Mesendoderm (in vitro differentiated cells): Measurements from ENCODE around the gene CYFIP2.

Experiments
- DNase-seq: peaks from one replicate; pipeline ENCODE4 v3.0.0; 2013
- H2AK5ac ChIP-seq: 2 replicates; pipeline ENCODE4 v1.6.1; 2013; ENCODE audit warnings: low read length, inconsistent platforms
- H2BK120ac ChIP-seq: 2 replicates; pipeline ENCODE4 v1.6.1; 2013; ENCODE audit warnings: low read depth, mild to moderate bottlenecking, low read length, moderate library complexity, mixed read lengths
- H2BK15ac ChIP-seq: replicated peaks from 2 replicates; pipeline ENCODE4 v1.6.1; 2013; ENCODE audit warnings: low read depth, mild to moderate bottlenecking, moderate library complexity
- H2BK5ac ChIP-seq: 2 replicates; pipeline ENCODE4 v1.6.1; 2013; ENCODE audit warnings: low read length, inconsistent platforms
- H3K18ac ChIP-seq: 2 replicates; pipeline ENCODE4 v1.6.1; 2013; ENCODE audit warnings: mild to moderate bottlenecking, low read length, mixed read lengths
- H3K23ac ChIP-seq: one replicate; pipeline ENCODE4 v1.6.1; 2013; ENCODE audit warnings: low read length
- H3K27ac ChIP-seq: 2 replicates; pipeline ENCODE4 v1.5.1; 2013; ENCODE audit warnings: low read depth, mild to moderate bottlenecking, inconsistent platforms, low read length, moderate library complexity
- H3K27me3 ChIP-seq: 2 replicates; pipeline ENCODE4 v1.6.1; 2013; ENCODE audit warnings: low read length, control low read depth, mild to moderate bottlenecking, inconsistent platforms; ENCODE audit not compliant: insufficient read depth, poor library complexity
- H3K36me3 ChIP-seq: 2 replicates; pipeline ENCODE4 v1.6.1; 2013; ENCODE audit warnings: low read length, inconsistent platforms; ENCODE audit not compliant: control insufficient read depth, insufficient read depth
- H3K4ac ChIP-seq: one replicate; pipeline ENCODE4 v1.6.1; 2013; ENCODE audit warnings: low read depth, mild to moderate bottlenecking, low read length, moderate library complexity
- H3K4me1 ChIP-seq: 2 replicates; pipeline ENCODE4 v1.6.1; 2013; ENCODE audit warnings: low read depth, low read length, inconsistent platforms; ENCODE audit not compliant: control insufficient read depth
- H3K4me2 ChIP-seq: 2 replicates; pipeline ENCODE4 v1.6.1; 2013; ENCODE audit warnings: low read length
- H3K4me3 ChIP-seq: 2 replicates; pipeline ENCODE4 v1.5.1; 2013; ENCODE audit warnings: mild to moderate bottlenecking, low read length
- H3K56ac ChIP-seq: one replicate; pipeline ENCODE4 v1.6.1; 2013; ENCODE audit warnings: low read length
- H3K79me1 ChIP-seq: 2 replicates; pipeline ENCODE4 v1.6.1; 2013; ENCODE audit warnings: low read length, inconsistent platforms
- H3K79me2 ChIP-seq: 2 replicates; pipeline ENCODE4 v1.6.1; 2013; ENCODE audit warnings: mild to moderate bottlenecking, low read length; ENCODE audit not compliant: control insufficient read depth, insufficient read depth
- H3K9ac ChIP-seq: 2 replicates; pipeline ENCODE4 v1.6.1; 2013; ENCODE audit warnings: low read length, inconsistent platforms
- H4K5ac ChIP-seq: one replicate; pipeline ENCODE4 v1.6.1; 2013; ENCODE audit warnings: low read length
- H4K8ac ChIP-seq: one replicate; pipeline ENCODE4 v1.6.1; 2013; ENCODE audit warnings: low read depth, mild to moderate bottlenecking, control low read depth, low read length, moderate library complexity
- WGBS: extraction: QIAGEN DNeasy Blood & Tissue Kit; methylation state at CpG from one replicate; pipeline ENCODE4 v1.1.7; 2013; ENCODE audit warnings: low lambda C conversion rate, missing lambda C conversion rate; ENCODE audit not compliant: insufficient coverage; ENCODE audit errors: extremely low coverage; 5-methylcytosine and 5-hydroxymethylcytosine counted together

CYFIP2 gene

GRCh38 chr5:157348049-157348400 is 82.1 kb downstream of the CYFIP2 start:
- H2BK120ac ChIP-seq, result no peak overlapping the region
- H3K79me2 ChIP-seq, result no peaks in the 10 kb centered on the region
- DNase-seq, result no peak
- no peaks in the 10 kb centered on the region for H3K27me3 ChIP-seq
- no peaks in the 10 kb centered on the region for H3K36me3 ChIP-seq
- H3K4ac ChIP-seq, result no peak overlapping the region
- no peak overlapping the region for H3K23ac ChIP-seq
- no peak overlapping the region for H3K4me3 ChIP-seq
- no peak overlapping the region for H2AK5ac ChIP-seq
- no peak overlapping the region for H4K5ac ChIP-seq
- H3K27ac ChIP-seq, result no peak overlapping the region
- H3K4me2 ChIP-seq, result no peak overlapping the region
- no peak overlapping the region for H2BK15ac ChIP-seq
- no peak overlapping the region for H4K8ac ChIP-seq
- H3K9ac ChIP-seq, result no peak overlapping the region
- no peak overlapping the region for H3K56ac ChIP-seq
- H2BK5ac ChIP-seq, result no peak overlapping the region
- no peaks in the 10 kb centered on the region for H3K4me1 ChIP-seq
- no CpG with 5 or more reads among the region's 2 CpGs for WGBS
- no peaks in the 10 kb centered on the region for H3K79me1 ChIP-seq
- no peak overlapping the region for H3K18ac ChIP-seq

GRCh38 chr5:157350939-157351801 is 85.2 kb downstream of the CYFIP2 start:
- Histone ChIP-seq H2BK15ac (no peak overlapping the region), H3K56ac (no peak overlapping the region), H2AK5ac (no peak overlapping the region), H2BK120ac (no peak overlapping the region), H3K36me3 (no peaks in the 10 kb centered on the region), H4K5ac (no peak overlapping the region), H3K79me1 (no peaks in the 10 kb centered on the region), H3K4me2 (no peak overlapping the region), H3K9ac (no peak overlapping the region), H3K79me2 (no peaks in the 10 kb centered on the region), H3K27me3 (no peaks in the 10 kb centered on the region), H2BK5ac (no peak overlapping the region), H3K4me1 (no peaks in the 10 kb centered on the region), H3K18ac (no peak overlapping the region), H3K4ac (no peak overlapping the region), H3K4me3 (no peak overlapping the region), H3K27ac (no peak overlapping the region), H4K8ac (no peak overlapping the region), H3K23ac (no peak overlapping the region)
- WGBS, result no CpG with 5 or more reads among the region's 7 CpGs
- DNase-seq, result no peak

- Histone ChIP-seq H2BK5ac (no peak overlapping the region), H2AK5ac (no peak overlapping the region), H3K27ac (no peak overlapping the region), H3K4me1 (no peaks in the 10 kb centered on the region), H3K4me3 (no peak overlapping the region), H4K8ac (no peak overlapping the region), H2BK120ac (no peak overlapping the region), H3K9ac (no peak overlapping the region), H3K23ac (no peak overlapping the region), H3K4me2 (no peak overlapping the region), H4K5ac (no peak overlapping the region), H3K18ac (no peak overlapping the region), H3K79me1 (no peaks in the 10 kb centered on the region), H3K36me3 (no peaks in the 10 kb centered on the region), H3K27me3 (no peaks in the 10 kb centered on the region), H3K79me2 (no peaks in the 10 kb centered on the region), H2BK15ac (no peak overlapping the region), H3K4ac (no peak overlapping the region), H3K56ac (no peak overlapping the region)
- DNase-seq, result no peak
- WGBS, result no CpG with 5 or more reads among the region's 1 CpG
Measured at GRCh38 chr5:157351802-157352092, 85.8 kb downstream of the CYFIP2 start.

- H3K9ac ChIP-seq, result no peak overlapping the region
Measured at GRCh38 chr5:157352756-157353340, 86.9 kb downstream of the CYFIP2 start.

GRCh38 chr5:157354800-157355199 is 88.9 kb downstream of the CYFIP2 start:
- peak; percentile 53 for DNase-seq
- WGBS, result no CpG with 5 or more reads among the region's 5 CpGs
- no peak overlapping the region for H3K9ac ChIP-seq
- no peak overlapping the region for H3K4ac ChIP-seq
- no peak overlapping the region for H3K56ac ChIP-seq
- H3K79me2 ChIP-seq, result no peaks in the 10 kb centered on the region
- H3K36me3 ChIP-seq, result no peaks in the 10 kb centered on the region
- no peaks in the 10 kb centered on the region for H3K79me1 ChIP-seq
- no peak overlapping the region for H3K4me2 ChIP-seq
- no peak overlapping the region for H4K5ac ChIP-seq
- no peak overlapping the region for H2BK15ac ChIP-seq
- H3K4me3 ChIP-seq, result no peak overlapping the region
- H2BK120ac ChIP-seq, result no peak overlapping the region
- no peak overlapping the region for H2BK5ac ChIP-seq
- H3K27ac ChIP-seq, result no peak overlapping the region
- H3K23ac ChIP-seq, result no peak overlapping the region
- H2AK5ac ChIP-seq, result no peak overlapping the region
- no peak overlapping the region for H4K8ac ChIP-seq
- H3K18ac ChIP-seq, result no peak overlapping the region
- no peaks in the 10 kb centered on the region for H3K4me1 ChIP-seq
- no peaks in the 10 kb centered on the region for H3K27me3 ChIP-seq

More at GRCh38 chr5:157352756-157353340, 86.9 kb downstream of the CYFIP2 start:
- no peak overlapping the region for H4K5ac ChIP-seq
- H3K36me3 ChIP-seq, result no peaks in the 10 kb centered on the region
- WGBS, result no CpG with 5 or more reads among the region's 12 CpGs
- H2AK5ac ChIP-seq, result no peak overlapping the region
- no peak overlapping the region for H4K8ac ChIP-seq
- no peak for DNase-seq
- no peak overlapping the region for H3K4me3 ChIP-seq
- no peak overlapping the region for H3K4ac ChIP-seq
- no peaks in the 10 kb centered on the region for H3K27me3 ChIP-seq
- no peak overlapping the region for H3K27ac ChIP-seq
- H2BK15ac ChIP-seq, result no peak overlapping the region
- H3K18ac ChIP-seq, result no peak overlapping the region
- no peak overlapping the region for H3K23ac ChIP-seq
- no peaks in the 10 kb centered on the region for H3K79me2 ChIP-seq
- H2BK5ac ChIP-seq, result no peak overlapping the region
- no peak overlapping the region for H3K4me2 ChIP-seq
- H3K79me1 ChIP-seq, result no peaks in the 10 kb centered on the region
- H2BK120ac ChIP-seq, result no peak overlapping the region
- no peak overlapping the region for H3K56ac ChIP-seq
- no peaks in the 10 kb centered on the region for H3K4me1 ChIP-seq

- Histone ChIP-seq H2AK5ac (no peak overlapping the region), H4K5ac (no peak overlapping the region), H3K36me3 (no peaks in the 10 kb centered on the region), H3K79me1 (no peaks in the 10 kb centered on the region), H3K4me2 (no peak overlapping the region), H3K27ac (no peak overlapping the region), H4K8ac (no peak overlapping the region), H3K79me2 (no peaks in the 10 kb centered on the region), H2BK15ac (no peak overlapping the region), H3K4me3 (no peak overlapping the region), H3K9ac (no peak overlapping the region), H3K56ac (no peak overlapping the region), H2BK5ac (no peak overlapping the region), H3K27me3 (no peaks in the 10 kb centered on the region), H3K4me1 (no peaks in the 10 kb centered on the region), H2BK120ac (no peak overlapping the region), H3K23ac (no peak overlapping the region), H3K18ac (no peak overlapping the region), H3K4ac (no peak overlapping the region)
- no peak for DNase-seq
- WGBS, result no CpG with 5 or more reads among the region's 3 CpGs
Measured at GRCh38 chr5:157356576-157356975, 90.7 kb downstream of the CYFIP2 start.
